Right hindlimb (tissue), 1 donor: ENCODE data around the gene MMD2.

Experiments
- DNase-seq: peaks from one replicate; pipeline ENCODE4 v3.0.0-alpha.2; 2018

The MMD2 gene

GRCh38 chr7:4866528-4867496 lies 92.2 kb downstream of the MMD2 start:
- DNase-seq: no peak

- DNase-seq: no peak
These were observed 96.8 kb downstream of the MMD2 start for GRCh38 chr7:4862156-4862555.

DNA sequence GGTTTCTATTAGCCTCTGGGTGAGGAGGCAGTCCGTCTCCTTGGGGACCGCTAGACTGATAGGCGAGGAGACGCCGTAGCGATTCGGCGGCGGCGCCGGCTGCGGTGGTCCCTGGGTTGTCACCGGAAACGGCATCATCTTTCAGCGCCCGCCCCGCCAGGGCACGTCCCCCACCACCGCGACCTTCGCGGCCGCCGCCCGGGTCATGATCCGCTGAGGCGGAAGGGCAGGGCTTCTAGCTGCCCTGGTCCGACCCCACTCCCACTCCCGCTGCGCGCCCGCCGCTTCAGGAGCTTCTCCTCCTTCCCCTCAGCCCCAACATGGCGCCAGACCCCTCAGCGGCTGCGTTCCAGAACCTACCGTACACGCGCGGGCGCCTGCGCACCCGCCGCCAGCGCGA lies 97.3 kb downstream of the MMD2 start, which contains the start of gene PAPOLB:
Gene PAPOLB (minus strand): TSS at position 358 of the 400 bp plus-strand sequence. CDS start 220 bp downstream, at position 138.
- DNase-seq: no peak

GRCh38 chr7:4861227-4861626 lies 97.8 kb downstream of the MMD2 start:
- DNase-seq: no peak

- no peak for DNase-seq
These were observed 101.8 kb downstream of the MMD2 start for GRCh38 chr7:4857189-4857588.

DNA sequence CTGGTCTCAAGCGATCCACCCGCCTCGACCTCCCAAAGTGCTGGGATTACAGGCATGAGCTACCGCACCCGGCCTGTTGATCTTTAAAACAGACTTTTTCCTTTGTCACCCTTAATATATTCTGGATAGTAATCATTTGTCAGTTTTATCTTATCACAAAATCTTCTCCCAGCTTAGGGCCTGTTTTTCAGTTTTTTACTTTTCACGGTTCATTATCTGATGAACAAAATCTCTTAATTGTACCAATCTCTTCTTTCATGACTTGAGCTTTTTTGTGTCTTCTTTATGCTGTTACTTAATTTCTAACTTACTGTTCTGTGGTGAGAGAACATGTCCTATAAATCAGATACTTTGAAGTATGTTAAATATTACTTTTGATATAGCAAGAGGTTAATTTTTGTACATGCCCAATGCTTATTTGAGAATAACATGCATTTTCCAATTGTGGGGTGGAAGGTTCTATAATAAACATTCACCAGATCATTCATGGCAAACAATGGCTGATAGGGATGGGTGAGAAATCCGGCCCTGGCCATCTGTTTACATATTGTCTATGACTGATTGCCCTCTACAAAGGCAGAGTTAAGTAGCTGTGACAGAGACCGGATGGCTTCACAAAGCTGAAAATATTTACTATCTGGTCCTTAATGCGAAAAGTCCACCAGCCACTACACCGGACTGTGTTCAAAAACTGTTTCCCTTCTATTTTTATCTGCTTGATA lies 102.5 kb downstream of the MMD2 start:
- DNase-seq: no peak
